ENCODE results near the gene ALX1. TPM values are rescaled to one million over a fixed set of nuclear protein-coding genes. Genes with fewer than 3 reads are reported as not detected.
"Not testable (repeated sequence)": the region's sequence is repeated elsewhere in the genome, so short reads cannot be mapped to it uniquely, and the experiment has no call there.

The ALX1 gene
- polyA plus RNA-seq, 1 donor: 26.5 TPM

GRCh38 chr12:85296362-85296761 lies 16.3 kb downstream of the ALX1 start:
- DNase-seq: no peak

- no peak for DNase-seq
Observed at GRCh38 chr12:85299053-85299452, 19.0 kb downstream of the ALX1 start.

GRCh38 chr12:85301051-85301450 lies 21.0 kb downstream of the ALX1 start:
- DNase-seq: no peak

- no peak for DNase-seq
Observed at GRCh38 chr12:85308374-85308773, 28.4 kb downstream of the ALX1 start.

- DNase-seq: peak; percentile 70
Observed at GRCh38 chr12:85309125-85309566, 29.1 kb downstream of the ALX1 start.

- DNase-seq: no peak
Observed at GRCh38 chr12:85310025-85310424, 30.0 kb downstream of the ALX1 start.

- no peak for DNase-seq
Observed at GRCh38 chr12:85310456-85311076, 30.5 kb downstream of the ALX1 start.

- DNase-seq: not testable (repeated sequence)
Observed at GRCh38 chr12:85317866-85318636, 38.0 kb downstream of the ALX1 start.

GRCh38 chr12:85322715-85323114 lies 42.7 kb downstream of the ALX1 start:
- no peak for DNase-seq

- DNase-seq: no peak
Observed at GRCh38 chr12:85325442-85325841, 45.4 kb downstream of the ALX1 start.

- DNase-seq: no peak
Observed at GRCh38 chr12:85329913-85330312, 49.9 kb downstream of the ALX1 start.

GRCh38 chr12:85348779-85349178 lies 68.8 kb downstream of the ALX1 start:
- no peak for DNase-seq

- DNase-seq: no peak
Observed at GRCh38 chr12:85350356-85350755, 70.3 kb downstream of the ALX1 start.

Other genes with a start within 250 kb of the ALX1 start
- gene TSPAN19, start 243.9 kb upstream of the ALX1 start, polyA plus RNA-seq (ENCODE audit: insufficient read length): 0.88 TPM
- gene LRRIQ1, start 243.9 kb upstream of the ALX1 start, polyA plus RNA-seq (ENCODE audit: insufficient read length): 37.4 TPM